Measurements from ENCODE around the gene MARCHF9.
"Not testable (repeated sequence)": the region's sequence is repeated elsewhere in the genome, so short reads cannot be mapped to it uniquely, and the experiment has no call there.

MARCHF9 gene

GRCh38 chr12:57754411-57755193 is at the start of gene MARCHF9:
Gene MARCHF9, plus strand, starts transcription at chr12:57755103. Its CDS starts 426 bp downstream, at chr12:57755529.
- DNase-seq, result peak; percentile 92 to 93

DNA sequence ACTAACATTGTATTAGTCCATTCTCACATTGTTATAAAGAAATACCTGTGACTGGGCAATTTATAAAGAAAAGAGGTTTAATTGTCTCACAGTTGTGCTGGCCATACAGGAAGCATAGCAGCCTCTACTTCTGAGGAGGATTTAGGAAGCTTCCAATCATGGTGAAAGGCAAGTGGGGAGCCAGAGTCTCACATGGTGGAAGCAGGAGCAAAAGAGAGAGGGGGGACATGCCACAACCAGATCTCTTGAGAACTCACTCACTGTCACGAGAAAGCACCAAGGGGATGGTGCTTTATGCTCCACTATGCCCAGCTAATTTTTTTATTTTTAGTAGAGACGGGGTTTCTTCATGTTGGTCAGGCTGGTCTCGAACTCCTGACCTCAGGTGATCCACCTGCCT is 47.7 kb upstream of the MARCHF9 start:
- DNase-seq, result no peak

- DNase-seq, result no peak
Measured at GRCh38 chr12:57708296-57708695, 46.6 kb upstream of the MARCHF9 start.

DNA sequence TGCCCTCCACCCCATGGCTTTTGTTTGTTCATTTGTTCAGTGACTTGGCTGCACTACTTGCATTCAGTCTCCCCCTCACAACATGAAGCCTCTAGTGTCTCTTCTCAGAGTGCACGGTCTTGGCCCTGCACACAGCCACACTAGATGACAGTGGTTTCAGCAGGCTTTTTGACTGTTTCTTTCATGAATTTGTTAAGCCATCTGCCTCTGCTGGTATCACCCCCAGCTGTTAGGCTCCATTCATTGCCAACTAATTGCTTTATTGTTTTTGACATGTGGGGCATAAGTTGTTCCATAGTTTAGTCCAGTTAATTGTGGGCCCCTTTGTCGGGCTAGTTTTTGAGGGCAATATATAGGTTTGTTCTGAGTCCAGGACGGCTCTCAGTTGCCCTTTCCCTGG is 42.2 kb upstream of the MARCHF9 start:
- DNase-seq, result no peak

DNA sequence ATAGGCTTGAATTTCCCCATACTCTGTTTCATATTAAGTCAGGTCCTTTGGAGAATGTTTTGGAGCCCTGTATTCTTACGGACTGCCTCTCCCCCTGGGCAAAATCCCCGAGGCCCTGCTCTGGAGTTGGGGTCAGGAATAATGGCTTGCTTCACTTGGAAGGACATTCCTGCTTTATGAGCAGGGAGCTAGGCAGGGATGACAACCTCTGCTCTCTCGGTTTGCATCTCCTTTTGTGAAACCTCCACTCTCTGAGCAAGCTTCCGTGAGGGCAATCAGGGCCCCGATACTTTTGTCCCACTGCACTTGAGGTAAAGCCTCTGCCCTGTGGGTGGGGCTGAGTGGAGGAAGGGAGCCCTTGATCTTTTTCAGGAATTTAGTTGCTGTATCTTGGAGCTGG is 41.7 kb upstream of the MARCHF9 start:
- no peak for DNase-seq

DNA sequence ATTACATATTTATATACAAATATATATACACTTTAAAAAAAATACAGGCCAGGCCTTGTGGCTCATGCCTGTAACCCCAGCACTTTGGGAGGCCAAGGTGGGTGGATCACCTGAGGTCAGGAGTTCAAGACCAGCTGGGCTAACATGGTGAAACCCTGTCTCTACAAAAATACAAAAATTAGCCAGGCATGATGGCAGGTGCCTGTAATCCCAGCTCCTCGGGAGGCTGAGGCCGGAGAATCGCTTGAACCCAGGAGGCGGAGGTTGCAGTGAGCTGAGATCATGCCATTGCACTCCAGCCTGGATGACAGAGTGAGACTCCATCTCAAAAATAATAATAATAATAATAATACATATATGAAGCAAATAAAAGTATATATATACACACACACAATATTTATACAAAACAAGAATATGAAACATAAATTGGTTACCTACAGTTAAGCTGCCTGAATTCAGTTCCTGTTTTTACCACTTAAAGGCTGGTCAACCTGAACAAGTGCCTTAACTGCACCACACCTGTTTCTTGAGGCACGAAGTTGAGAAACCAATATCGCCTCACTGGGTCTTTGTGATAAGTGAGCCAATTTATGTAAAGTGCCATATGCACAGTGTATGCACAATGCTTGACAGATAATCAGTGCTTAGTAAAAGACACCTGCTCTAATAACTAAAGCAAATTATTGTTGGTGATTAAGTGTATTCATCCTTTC is 39.7 kb upstream of the MARCHF9 start:
- DNase-seq, result not testable (repeated sequence)

DNA sequence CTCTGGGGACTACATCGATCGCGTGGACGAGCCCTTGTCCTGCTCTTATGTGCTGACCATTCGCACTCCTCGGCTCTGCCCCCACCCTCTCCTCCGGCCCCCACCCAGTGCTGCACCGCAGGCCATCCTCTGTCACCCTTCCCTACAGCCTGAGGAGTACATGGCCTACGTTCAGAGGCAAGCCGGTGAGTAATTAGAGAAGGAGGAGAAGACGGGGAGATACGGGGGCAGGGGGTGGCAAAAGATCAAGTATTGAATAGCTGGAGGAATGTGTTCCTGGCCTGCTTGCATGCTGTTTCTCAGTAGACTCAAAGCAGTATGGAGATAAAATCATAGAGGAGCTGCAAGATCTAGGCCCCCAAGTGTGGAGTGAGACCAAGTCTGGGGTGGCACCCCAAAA is 39.1 kb upstream of the MARCHF9 start:
- no peak for DNase-seq

- no peak for DNase-seq
Measured at GRCh38 chr12:57716305-57716704, 38.6 kb upstream of the MARCHF9 start.

DNA sequence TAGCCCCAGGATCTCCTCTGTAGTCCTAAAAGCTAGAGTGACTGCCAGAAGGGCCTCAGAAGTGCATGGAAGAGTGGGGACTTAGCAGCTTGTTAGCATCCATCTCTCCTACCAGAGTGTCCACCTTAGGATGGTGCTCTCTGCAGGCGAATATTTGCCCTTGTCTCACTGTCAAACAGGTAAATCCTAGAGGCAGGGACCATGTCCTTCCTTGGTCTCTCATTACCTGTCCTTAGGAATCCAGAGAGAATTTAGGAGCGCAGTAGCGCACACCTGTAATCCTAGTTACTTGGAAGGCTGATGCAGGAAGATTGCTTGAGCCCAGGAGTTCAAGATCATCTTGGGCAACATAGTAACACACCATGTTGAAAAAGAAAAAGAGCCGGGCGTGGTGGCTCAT is 37.8 kb upstream of the MARCHF9 start:
- no peak for DNase-seq

- DNase-seq, result no peak
Measured at GRCh38 chr12:57717846-57718640, 36.9 kb upstream of the MARCHF9 start.

DNA sequence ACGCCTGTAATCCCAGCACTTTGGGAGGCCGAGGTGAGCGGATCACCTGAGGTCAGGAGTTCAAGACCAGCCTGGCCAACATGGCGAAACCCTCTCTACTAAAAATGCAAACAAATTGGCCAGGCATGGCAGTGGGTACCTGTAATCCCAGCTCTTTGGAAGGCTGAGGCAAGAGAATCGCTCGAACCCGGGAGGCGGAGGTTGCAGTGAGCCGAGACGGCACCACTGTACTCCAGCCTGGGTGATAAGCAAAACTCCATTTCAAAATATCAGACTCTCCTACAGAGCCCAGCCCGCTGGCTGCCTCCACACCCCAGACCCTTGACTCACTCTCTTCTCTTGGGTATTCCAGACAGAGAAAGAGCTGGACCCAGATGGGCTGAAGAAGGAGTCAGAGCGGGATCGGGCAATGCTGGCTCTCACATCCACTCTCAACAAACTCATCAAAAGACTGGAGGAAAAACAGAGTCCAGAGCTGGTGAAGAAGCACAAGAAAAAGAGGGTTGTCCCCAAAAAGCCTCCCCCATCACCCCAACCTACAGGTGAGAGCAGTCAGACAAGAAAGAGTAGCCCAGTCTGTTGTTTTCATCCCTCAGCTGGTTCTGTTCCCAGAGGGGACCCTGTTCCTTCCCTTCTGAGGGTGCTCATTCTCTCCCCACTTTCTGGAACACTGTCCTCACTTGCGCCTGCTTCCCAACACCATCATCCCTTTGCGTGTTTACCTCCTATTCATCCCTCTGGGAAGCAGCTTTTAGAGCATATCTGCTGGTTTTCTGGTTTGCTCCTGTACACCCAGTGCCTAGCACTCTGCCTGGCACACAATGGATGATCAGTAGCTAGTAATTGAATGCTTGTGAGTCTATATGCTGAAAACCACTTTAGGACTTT is 36.0 kb upstream of the MARCHF9 start:
- DNase-seq, result no peak

- DNase-seq, result no peak
Measured at GRCh38 chr12:57719777-57720605, 34.9 kb upstream of the MARCHF9 start.

- no peak for DNase-seq
Measured at GRCh38 chr12:57720606-57721595, 34.0 kb upstream of the MARCHF9 start.

DNA sequence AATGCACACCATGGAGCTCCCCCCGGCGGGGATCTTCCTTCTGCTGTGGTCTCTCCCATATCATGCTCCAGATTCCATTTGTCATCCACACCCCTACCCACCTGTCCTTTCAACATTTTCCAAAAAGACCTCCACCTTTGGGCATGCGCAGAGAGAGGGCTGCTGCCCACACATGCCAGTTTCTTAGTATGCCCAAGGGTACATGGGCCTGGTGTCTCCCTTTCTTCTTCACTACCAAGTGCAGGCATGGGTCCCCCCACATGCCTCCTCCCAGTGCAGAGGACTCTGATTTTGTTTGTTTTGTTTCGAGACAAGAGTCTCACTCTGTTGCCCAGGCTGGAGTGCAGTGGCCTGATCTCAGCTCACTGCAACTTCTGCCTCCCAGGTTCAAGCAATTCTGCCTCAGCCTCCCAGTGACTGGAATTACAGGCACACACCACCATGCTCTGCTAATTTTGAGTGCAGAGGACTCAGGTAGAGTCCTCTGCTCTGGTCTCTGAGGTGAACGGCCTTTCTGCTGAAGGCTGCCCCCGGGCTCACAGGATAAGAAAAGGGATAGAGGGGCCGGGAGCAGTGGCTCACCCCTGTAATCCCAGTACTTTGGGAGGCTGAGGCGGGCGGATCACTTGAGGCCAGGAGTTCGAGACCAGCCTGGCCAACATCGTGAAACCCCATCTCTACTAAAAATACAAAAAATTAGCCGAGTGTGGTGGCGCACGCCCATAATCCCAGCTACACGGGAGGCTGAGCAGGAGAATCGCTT is 32.9 kb upstream of the MARCHF9 start:
- not testable (repeated sequence) for DNase-seq

DNA sequence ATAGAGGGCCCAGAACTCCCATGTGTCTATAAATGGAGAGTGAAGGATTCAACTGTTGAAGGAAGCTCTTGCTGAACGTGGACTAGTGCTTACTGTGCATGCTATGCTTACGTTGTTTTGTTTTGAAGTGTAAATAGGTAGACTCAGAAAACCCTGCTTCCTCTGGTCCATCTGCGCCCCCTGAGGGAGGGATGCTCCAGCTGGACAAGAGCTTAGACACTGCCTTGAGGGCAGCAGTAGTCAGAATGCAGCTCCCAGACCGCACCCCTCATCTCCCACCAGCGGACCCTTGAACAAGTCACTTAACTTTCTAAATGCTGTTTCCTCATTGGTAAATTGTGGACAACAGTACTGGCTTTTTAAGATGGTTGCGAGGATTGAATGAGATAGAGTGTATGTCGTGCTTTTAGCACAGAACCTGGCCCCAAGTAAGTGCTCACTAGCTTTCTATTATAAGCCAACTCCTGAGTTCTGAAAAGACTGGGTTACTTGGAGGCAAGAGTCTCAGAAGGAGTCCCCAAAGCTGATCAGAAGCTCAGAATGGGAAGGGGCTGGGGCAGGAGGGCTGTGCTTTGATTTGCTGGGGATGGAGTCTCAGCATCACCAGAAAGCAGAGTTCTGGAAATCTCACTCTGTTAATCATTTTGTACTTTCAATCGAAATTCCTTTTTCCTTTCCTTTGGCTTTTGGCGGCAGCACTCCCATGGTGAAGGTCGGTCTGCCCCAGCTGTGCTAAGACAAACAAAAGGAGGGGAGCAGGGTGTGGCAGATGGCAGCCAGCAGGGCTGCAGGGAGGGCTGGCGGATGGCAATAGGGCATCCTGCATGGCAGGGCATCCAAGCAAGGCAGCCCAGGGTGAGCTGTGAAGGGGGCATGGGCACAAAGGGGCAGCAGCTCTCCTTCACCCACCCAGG is 31.9 kb upstream of the MARCHF9 start:
- no peak for DNase-seq

GRCh38 chr12:57723630-57723962 is 31.3 kb upstream of the MARCHF9 start:
- DNase-seq, result no peak

DNA sequence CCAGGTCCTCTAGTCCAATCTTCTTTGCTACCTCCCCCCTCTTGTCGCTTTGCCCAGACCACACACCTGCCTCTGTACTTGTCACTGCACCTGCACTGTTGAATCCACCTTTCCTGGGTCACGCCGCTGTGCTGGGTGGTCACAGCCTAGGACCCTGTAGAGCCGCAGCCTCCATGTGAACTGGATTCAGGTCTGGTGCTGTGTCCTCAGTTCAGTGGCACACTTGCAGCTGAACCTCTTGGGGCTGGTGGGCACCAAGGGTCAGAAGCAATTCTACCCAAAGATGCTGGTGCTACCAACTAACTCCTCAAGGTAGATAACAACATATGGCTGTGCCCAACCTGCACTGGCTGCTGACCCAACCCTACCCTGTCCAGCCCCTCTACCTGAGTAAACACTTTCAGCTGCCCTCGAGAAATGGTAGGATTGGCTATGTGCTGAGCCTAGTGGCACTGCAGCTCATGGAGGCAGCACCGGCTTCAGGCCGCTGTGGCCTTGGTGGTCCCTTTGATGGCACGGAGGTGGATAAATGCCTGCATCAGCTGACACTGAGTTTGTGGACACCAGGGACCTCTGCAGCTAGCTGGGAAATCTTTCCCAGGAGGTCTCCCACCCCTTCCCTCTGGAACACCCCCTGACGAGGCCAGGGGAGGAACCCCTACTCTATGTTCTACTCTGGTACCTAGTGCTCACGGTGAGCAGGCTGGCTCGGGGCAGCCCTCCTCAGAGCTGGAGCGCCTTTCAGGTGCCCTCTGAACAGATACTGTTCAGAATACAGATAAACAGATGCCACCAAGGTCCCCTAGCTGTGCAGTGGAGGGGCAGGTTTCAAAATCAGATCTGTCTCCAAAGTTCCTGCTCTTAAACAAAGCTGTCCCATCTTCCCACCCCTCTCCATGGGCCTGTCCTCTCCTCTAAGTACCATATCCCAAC is 30.6 kb upstream of the MARCHF9 start:
- no peak for DNase-seq
